GM23338 (cell line): Measurements from ENCODE around the gene DAB1. TPM values are rescaled to one million over a fixed set of nuclear protein-coding genes. Genes with fewer than 3 reads are reported as not detected.

Experiments used
- ATAC-seq: fragments of 200-7000 bp; cut with Tn5 transposase; 3 replicates; pipeline ENCODE4 v1.9.1; 2020
- DNase-seq: peaks from one replicate; pipeline ENCODE4 v3.0.0-alpha.2; 2015; ENCODE audit warnings: low spot score
- H2AFZ ChIP-seq: fragments of 200-600 bp; sonication (generic); 2 replicates; pipeline ENCODE4 v1.8.0; 2016; ENCODE audit warnings: antibody characterized with exemption, mild to moderate bottlenecking, moderate library complexity
- H3F3A ChIP-seq: fragments of 200-600 bp; sonication (generic); replicated peaks from 2 replicates; pipeline ENCODE4 v1.8.0; 2017; ENCODE audit warnings: antibody characterized with exemption, mixed run types, low read depth
- H3K27ac ChIP-seq: fragments of 200-600 bp; sonication (generic); 2 replicates; pipeline ENCODE4 v1.6.1; 2016; ENCODE audit warnings: low read depth
- H3K27me3 ChIP-seq: fragments of 200-600 bp; sonication (generic); 2 replicates; pipeline ENCODE4 v1.8.0; 2016; ENCODE audit warnings: mild to moderate bottlenecking, mixed run types, moderate library complexity; ENCODE audit not compliant: insufficient read depth
- H3K36me3 ChIP-seq: fragments of 200-600 bp; sonication (generic); 2 replicates; pipeline ENCODE4 v1.8.0; 2016; ENCODE audit warnings: mild to moderate bottlenecking; ENCODE audit not compliant: insufficient read depth
- H3K4me1 ChIP-seq: fragments of 200-600 bp; sonication (generic); 2 replicates; pipeline ENCODE4 v1.8.0; 2016; ENCODE audit warnings: mild to moderate bottlenecking, moderate library complexity; ENCODE audit not compliant: insufficient read depth
- H3K4me2 ChIP-seq: fragments of 200-600 bp; sonication (generic); 2 replicates; pipeline ENCODE4 v1.7.1; 2017; ENCODE audit warnings: mixed run types
- H3K4me3 ChIP-seq: fragments of 200-600 bp; sonication (generic); 2 replicates; pipeline ENCODE4 v1.6.1; 2016; ENCODE audit warnings: mixed run types
- H3K79me2 ChIP-seq: fragments of 200-600 bp; sonication (generic); replicated peaks from 2 replicates; pipeline ENCODE4 v1.8.0; 2017; ENCODE audit warnings: mild to moderate bottlenecking; ENCODE audit not compliant: insufficient read depth
- H3K9me2 ChIP-seq: fragments of 200-600 bp; sonication (generic); 2 replicates; pipeline ENCODE4 v1.8.0; 2017; ENCODE audit not compliant: insufficient read depth
- H4K20me1 ChIP-seq: fragments of 200-600 bp; sonication (generic); replicated peaks from 2 replicates; pipeline ENCODE4 v1.8.0; 2017; ENCODE audit warnings: mild to moderate bottlenecking; ENCODE audit not compliant: insufficient read depth
- H3K27ac Mint-ChIP-seq: 2 replicates; pipeline ENCODE4 v1.8.0; 2020; ENCODE audit warnings: inconsistent platforms, mild to moderate bottlenecking, moderate library complexity, mixed read lengths
- H3K27me3 Mint-ChIP-seq: 3 replicates; pipeline ENCODE4 v1.8.0; 2022; ENCODE audit warnings: low read depth, mild to moderate bottlenecking, moderate library complexity, mixed read lengths, inconsistent platforms; ENCODE audit not compliant: insufficient read depth, poor library complexity
- H3K36me3 Mint-ChIP-seq: 3 replicates; pipeline ENCODE4 v1.8.0; 2021; ENCODE audit warnings: low read depth, mild to moderate bottlenecking, inconsistent platforms, moderate library complexity, mixed read lengths
- H3K4me1 Mint-ChIP-seq: 3 replicates; pipeline ENCODE4 v1.8.0; 2020; ENCODE audit warnings: mild to moderate bottlenecking, inconsistent platforms, mixed read lengths
- H3K4me3 Mint-ChIP-seq: 3 replicates; pipeline ENCODE4 v1.8.0; 2021; ENCODE audit warnings: moderate library complexity, mild to moderate bottlenecking, inconsistent platforms, mixed read lengths
- H3K9me3 Mint-ChIP-seq: 3 replicates; pipeline ENCODE4 v1.8.0; 2020; ENCODE audit warnings: moderate library complexity, mild to moderate bottlenecking, inconsistent platforms, mixed read lengths
- CREB1 ChIP-seq: fragments of 250-450 bp; sonication (Bioruptor Pico); IDR thresholded peaks from 2 replicates; pipeline ENCODE4 v1.5.0; 2020; ENCODE audit warnings: low read depth, mild to moderate bottlenecking, moderate library complexity
- JUNB ChIP-seq: IDR thresholded peaks from one replicate; pipeline ENCODE4 v1.6.1; 2016; ENCODE audit warnings: antibody characterized with exemption; ENCODE audit not compliant: unreplicated experiment
- POLR2AphosphoS5 ChIP-seq: IDR thresholded peaks from 2 replicates; pipeline ENCODE4 v1.6.1; 2016; ENCODE audit warnings: antibody characterized with exemption, low read depth
- REST ChIP-seq: IDR thresholded peaks from one replicate; pipeline ENCODE4 v1.6.1; 2018; ENCODE audit warnings: antibody characterized with exemption; ENCODE audit not compliant: unreplicated experiment
- ZNF462 ChIP-seq: fragments of 250-450 bp; sonication (Bioruptor Pico); IDR thresholded peaks from 2 replicates; pipeline ENCODE4 v1.5.0; 2020; ENCODE audit warnings: mild to moderate bottlenecking, moderate library complexity
- polyA plus RNA-seq: library from polyadenylated mRNA; unstranded; fragments of >200 nt; fragmentation: Nextera tagmentation; extraction: Ambion mirVana; gene quantifications from 2 replicates; pipeline ENCODE4 v1.2.1, GENCODE V29; 2016
- total RNA-seq: library from RNA; depleted of rRNA; stranded (reverse); fragments of >200 nt; shearing (Covaris generic); gene quantifications from 2 replicates; pipeline ENCODE4 v1.2.3, GENCODE V29; 2014

Gene DAB1
- total and polyA plus RNA-seq, 2 experiments from 2014 or later, result 12.8 to 14.5 TPM

GRCh38 chr1:57369889-57370288 lies 54.0 kb downstream of the DAB1 start:
- no peak for TF ChIP-seq REST
- no peak for TF ChIP-seq JUNB
- TF ChIP-seq CREB1 (CRISPR knock-in tag), result no peak
- TF ChIP-seq POLR2AphosphoS5, result no peak
- TF ChIP-seq ZNF462, result no peak
- Mint-ChIP-seq H3K9me3 (peaks cover 24% of the 10 kb centered on the region), H3K36me3 (peaks cover 21% of the 10 kb centered on the region), H3K4me3 (no peak overlapping the region), H3K4me1 (peaks cover 20% of the 10 kb centered on the region), H3K27ac (no peak overlapping the region), H3K27me3 (peaks cover 4% of the 10 kb centered on the region)
- Histone ChIP-seq H3K79me2 (peaks cover 12% of the 10 kb centered on the region), H4K20me1 (0 out of 2 replicates have a peak, but pooled peaks cover 4% of the 10 kb centered on the region), H3K4me1 (peaks cover 21% of the 10 kb centered on the region), H3K4me3 (no peak overlapping the region), H3K9me2 (no peaks in the 10 kb centered on the region), H3K27me3 (no peaks in the 10 kb centered on the region), H3K27ac (no peak overlapping the region), H3F3A (no peaks in the 10 kb centered on the region), H3K4me2 (no peak overlapping the region), H3K36me3 (peaks cover 3% of the 10 kb centered on the region; the same call in 1 of the 2 replicates), H2AFZ (no peak overlapping the region)
- ATAC-seq (peak; percentile 66), DNase-seq (peak; percentile 21)
